Measurements from ENCODE around the gene AOPEP. TPM values are rescaled to one million over a fixed set of nuclear protein-coding genes. Genes with fewer than 3 reads are reported as not detected.

AOPEP gene
- total and polyA plus RNA-seq, 9 of the 15 experiments (the other 6 are each of a cell fraction or from before 2014, with no cell fraction given) = 4.5 to 19.3 (median 13.5) TPM

- TF ChIP-seq, protein P1, sequence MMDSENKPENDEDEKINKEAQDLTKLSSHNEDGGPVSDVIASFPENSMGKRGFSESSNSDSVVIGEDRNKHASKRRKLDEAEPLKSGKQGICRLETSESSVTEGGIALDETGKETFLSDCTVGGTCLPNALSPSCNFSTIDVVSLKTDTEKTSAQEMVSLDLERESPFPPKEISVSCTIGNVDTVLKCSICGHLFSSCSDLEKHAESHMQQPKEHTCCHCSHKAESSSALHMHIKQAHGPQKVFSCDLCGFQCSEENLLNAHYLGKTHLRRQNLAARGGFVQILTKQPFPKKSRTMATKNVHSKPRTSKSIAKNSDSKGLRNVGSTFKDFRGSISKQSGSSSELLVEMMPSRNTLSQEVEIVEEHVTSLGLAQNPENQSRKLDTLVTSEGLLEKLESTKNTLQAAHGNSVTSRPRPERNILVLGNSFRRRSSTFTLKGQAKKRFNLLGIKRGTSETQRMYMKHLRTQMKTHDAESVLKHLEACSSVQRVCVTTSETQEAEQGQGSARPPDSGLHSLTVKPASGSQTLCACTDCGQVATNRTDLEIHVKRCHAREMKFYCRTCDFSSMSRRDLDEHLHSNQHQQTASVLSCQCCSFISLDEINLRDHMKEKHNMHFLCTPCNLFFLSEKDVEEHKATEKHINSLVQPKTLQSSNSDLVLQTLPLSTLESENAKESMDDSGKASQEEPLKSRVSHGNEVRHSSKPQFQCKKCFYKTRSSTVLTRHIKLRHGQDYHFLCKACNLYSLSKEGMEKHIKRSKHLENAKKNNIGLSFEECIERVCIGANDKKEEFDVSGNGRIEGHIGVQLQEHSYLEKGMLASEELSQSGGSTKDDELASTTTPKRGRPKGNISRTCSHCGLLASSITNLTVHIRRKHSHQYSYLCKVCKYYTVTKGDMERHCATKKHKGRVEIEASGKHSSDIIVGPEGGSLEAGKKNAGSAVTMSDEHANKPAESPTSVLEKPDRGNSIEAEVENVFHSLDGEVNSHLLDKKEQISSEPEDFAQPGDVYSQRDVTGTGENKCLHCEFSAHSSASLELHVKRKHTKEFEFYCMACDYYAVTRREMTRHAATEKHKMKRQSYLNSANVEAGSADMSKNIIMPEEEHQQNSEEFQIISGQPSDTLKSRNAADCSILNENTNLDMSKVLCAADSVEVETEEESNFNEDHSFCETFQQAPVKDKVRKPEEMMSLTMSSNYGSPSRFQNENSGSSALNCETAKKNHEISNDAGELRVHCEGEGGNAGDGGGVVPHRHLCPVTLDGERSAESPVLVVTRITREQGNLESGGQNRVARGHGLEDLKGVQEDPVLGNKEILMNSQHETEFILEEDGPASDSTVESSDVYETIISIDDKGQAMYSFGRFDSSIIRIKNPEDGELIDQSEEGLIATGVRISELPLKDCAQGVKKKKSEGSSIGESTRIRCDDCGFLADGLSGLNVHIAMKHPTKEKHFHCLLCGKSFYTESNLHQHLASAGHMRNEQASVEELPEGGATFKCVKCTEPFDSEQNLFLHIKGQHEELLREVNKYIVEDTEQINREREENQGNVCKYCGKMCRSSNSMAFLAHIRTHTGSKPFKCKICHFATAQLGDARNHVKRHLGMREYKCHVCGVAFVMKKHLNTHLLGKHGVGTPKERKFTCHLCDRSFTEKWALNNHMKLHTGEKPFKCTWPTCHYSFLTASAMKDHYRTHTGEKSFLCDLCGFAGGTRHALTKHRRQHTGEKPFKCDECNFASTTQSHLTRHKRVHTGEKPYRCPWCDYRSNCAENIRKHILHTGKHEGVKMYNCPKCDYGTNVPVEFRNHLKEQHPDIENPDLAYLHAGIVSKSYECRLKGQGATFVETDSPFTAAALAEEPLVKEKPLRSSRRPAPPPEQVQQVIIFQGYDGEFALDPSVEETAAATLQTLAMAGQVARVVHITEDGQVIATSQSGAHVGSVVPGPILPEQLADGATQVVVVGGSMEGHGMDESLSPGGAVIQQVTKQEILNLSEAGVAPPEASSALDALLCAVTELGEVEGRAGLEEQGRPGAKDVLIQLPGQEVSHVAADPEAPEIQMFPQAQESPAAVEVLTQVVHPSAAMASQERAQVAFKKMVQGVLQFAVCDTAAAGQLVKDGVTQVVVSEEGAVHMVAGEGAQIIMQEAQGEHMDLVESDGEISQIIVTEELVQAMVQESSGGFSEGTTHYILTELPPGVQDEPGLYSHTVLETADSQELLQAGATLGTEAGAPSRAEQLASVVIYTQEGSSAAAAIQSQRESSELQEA (IDR thresholded peaks at IDR 0.05; ENCODE audit: low read depth) = no peak
- TF ChIP-seq RB1 (IDR thresholded peaks at IDR 0.05; ENCODE audit: low read depth) (peak; percentile 87), ETV1 (tag; conservative IDR thresholded peaks at IDR 0.05; ENCODE audit: low read depth) (peak; percentile 82), FOXP1 (CRISPR knock-in tag; IDR thresholded peaks at IDR 0.05) (peak; percentile 72; the same call in 1 of the 2 replicates), PTTG1 (tag; IDR thresholded peaks at IDR 0.05; ENCODE audit: low read depth) (no peak), TRIM24 (IDR thresholded peaks at IDR 0.05) (no peak), ESRRA (IDR thresholded peaks at IDR 0.05; ENCODE audit: borderline replicate concordance, low read depth) (peak; percentile 71; the same call in 1 of the 2 replicates), SNRNP70 (optimal IDR thresholded peaks at IDR 0.05; ENCODE audit: low read depth, low read length) (no peak), TCF7L2 (IDR thresholded peaks at IDR 0.05; ENCODE audit: low read depth, low read length) (peak; percentile 52; the same call in 1 of the 2 replicates), NR2C2 (CRISPR knock-in tag; IDR thresholded peaks at IDR 0.05) (peak; percentile 74), NR2C2 (tag; IDR thresholded peaks at IDR 0.05) (peak; percentile 95), MAZ (CRISPR knock-in tag; conservative IDR thresholded peaks at IDR 0.05 in 1 of 2, IDR thresholded peaks at IDR 0.05 in 1 of 2) (peak; percentile 68 to 76), ZNF212 (CRISPR knock-in tag; IDR thresholded peaks at IDR 0.05) (0 out of 2 replicates have a peak, but pooled peaks have one; percentile 31), TGIF2 (CRISPR knock-in tag; IDR thresholded peaks at IDR 0.05) (0 out of 2 replicates have a peak, but pooled peaks have one; percentile 50)
- TF ChIP-seq, protein P2, sequence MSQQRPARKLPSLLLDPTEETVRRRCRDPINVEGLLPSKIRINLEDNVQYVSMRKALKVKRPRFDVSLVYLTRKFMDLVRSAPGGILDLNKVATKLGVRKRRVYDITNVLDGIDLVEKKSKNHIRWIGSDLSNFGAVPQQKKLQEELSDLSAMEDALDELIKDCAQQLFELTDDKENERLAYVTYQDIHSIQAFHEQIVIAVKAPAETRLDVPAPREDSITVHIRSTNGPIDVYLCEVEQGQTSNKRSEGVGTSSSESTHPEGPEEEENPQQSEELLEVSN (IDR thresholded peaks at IDR 0.05; ENCODE audit: borderline replicate concordance in 1 of 2, extremely low read depth in 1 of 2, insufficient read depth in 1 of 2, insufficient read length in 1 of 2, low read depth in 1 of 2, low read length in 1 of 2, poor library complexity in 1 of 2, severe bottlenecking in 1 of 2) = peak; percentile 59 to 77
These were observed at the start of gene AOPEP (continued) for GRCh38 chr9:94726495-94727191.

Measured in K562 (cell line).